BLaER1 treated with 17β-estradiol and CSF1 and Interleukin-3, amounts not matched to agents 10 nM and 100 nM (cell line): ENCODE results near the gene BLOC1S4.

Experiments used
- H3K27ac ChIP-seq, 11 experiments: shearing (Covaris generic); formaldehyde crosslinking; 2 replicates each; pipeline ENCODE4 v1.8.1; 2022
- H3K27me3 ChIP-seq, 11 experiments: shearing (Covaris generic); formaldehyde crosslinking; 2 replicates each; pipeline ENCODE4 v1.8.1; 2022
- H3K36me3 ChIP-seq, 11 experiments: shearing (Covaris generic); formaldehyde crosslinking; 2 replicates each; pipeline ENCODE4 v1.8.1; 2022
- H3K4me1 ChIP-seq, 10 experiments: shearing (Covaris generic); formaldehyde crosslinking; 2 replicates each; pipeline ENCODE4 v1.8.1; 2022
- H3K4me2 ChIP-seq, 11 experiments: shearing (Covaris generic); formaldehyde crosslinking; 2 replicates each; pipeline ENCODE4 v1.8.1; 2022
- H3K4me3 ChIP-seq, 10 experiments: shearing (Covaris generic); formaldehyde crosslinking; 2 replicates each; pipeline ENCODE4 v1.8.1; 2022
- H3K9ac ChIP-seq, 11 experiments: shearing (Covaris generic); formaldehyde crosslinking; 2 replicates each; pipeline ENCODE4 v1.8.1; 2022
- H3K9me3 ChIP-seq, 11 experiments: shearing (Covaris generic); formaldehyde crosslinking; replicated peaks in 1 of 11; 2 replicates each; pipeline ENCODE4 v1.8.1; 2022
- H4K20me1 ChIP-seq, 11 experiments: shearing (Covaris generic); formaldehyde crosslinking; 2 replicates each; pipeline ENCODE4 v1.8.1; 2022
- Cebpa-rat ChIP-seq, 11 experiments: shearing (Covaris generic); IDR thresholded peaks; 2 replicates each; pipeline ENCODE4 v1.8.1; 2022

The BLOC1S4 gene

DNA sequence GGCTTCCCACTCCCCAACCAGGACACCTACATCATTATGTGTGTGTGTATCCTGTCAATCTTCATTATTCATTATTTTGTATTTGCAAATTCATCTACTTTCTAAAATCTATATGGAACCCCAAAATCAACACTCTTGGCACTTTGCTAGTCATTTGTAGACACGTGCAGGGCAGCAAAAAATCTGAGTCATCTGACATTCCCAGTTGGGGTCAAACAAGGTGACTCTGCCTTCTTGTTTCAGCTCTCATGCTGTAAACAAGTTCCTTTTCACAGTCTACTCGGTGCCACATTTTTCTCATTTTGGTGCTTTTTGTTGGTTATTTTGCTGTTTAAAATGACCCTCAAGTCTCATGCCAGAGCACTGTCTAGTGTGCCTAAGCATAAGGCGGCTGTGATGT lies 12.2 kb upstream of the BLOC1S4 start:
- TF ChIP-seq Cebpa-rat (IDR thresholded peaks at IDR 0.05), result no peak
- peaks cover 0 to 16% (median 11%) of the 10 kb centered on the region in 11 experiments; a peak in 14 of 22 replicates for H3K9me3 ChIP-seq
- H3K9ac ChIP-seq, result no peak overlapping the region
- H3K4me2 ChIP-seq, result peak overlapping the region in 2 of 11 experiments; percentile 34 to 54; a peak in 3 of 22 replicates
- H3K4me3 ChIP-seq, result no peak overlapping the region
- H3K27ac ChIP-seq, result no peak overlapping the region; a peak in 2 of 22 replicates
- H3K36me3 ChIP-seq, result peaks cover 48 to 91% (median 70%) of the 10 kb centered on the region in 11 experiments
- no peaks in the 10 kb centered on the region for H3K27me3 ChIP-seq
- peaks cover 2 to 50% (median 30%) of the 10 kb centered on the region in 11 experiments; a peak in 13 of 22 replicates for H4K20me1 ChIP-seq
- peaks cover 28 to 56% (median 45%) of the 10 kb centered on the region in 10 experiments for H3K4me1 ChIP-seq

DNA sequence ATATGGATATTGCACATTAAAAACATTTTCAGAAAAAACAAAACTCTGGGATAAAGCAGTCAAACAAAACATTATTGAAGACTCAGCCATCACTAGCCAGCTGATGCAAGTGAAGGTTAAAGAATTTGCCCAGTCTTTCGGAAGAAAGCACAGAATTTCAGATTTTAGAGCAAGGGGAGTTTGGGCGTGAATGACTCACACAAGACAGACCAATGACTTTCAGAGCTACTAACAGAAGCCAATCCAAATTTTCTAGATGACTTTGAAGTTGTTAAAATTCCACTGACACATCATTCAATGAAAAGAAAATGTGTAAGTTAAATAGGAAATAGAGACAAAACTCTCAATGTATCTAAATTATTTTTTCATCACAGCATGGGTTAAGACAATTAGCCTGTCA lies 10.3 kb upstream of the BLOC1S4 start:
- Histone ChIP-seq H3K27ac (no peak overlapping the region), H3K36me3 (peaks cover 38 to 75% (median 68%) of the 10 kb centered on the region in 11 experiments; a peak in 21 of 22 replicates), H4K20me1 (peaks cover 2 to 50% (median 30%) of the 10 kb centered on the region in 11 experiments; a peak in 13 of 22 replicates), H3K27me3 (no peaks in the 10 kb centered on the region), H3K9ac (no peak overlapping the region), H3K9me3 (peaks cover 0 to 16% (median 11%) of the 10 kb centered on the region in 11 experiments; a peak in 14 of 22 replicates), H3K4me1 (peaks cover 33 to 57% (median 40%) of the 10 kb centered on the region in 10 experiments), H3K4me2 (peak overlapping the region in 3 of 11 experiments; percentile 89 to 97 (median 96); a peak in 1 of 22 replicates), H3K4me3 (no peak overlapping the region)
- no peak for TF ChIP-seq Cebpa-rat (IDR thresholded peaks at IDR 0.05)

DNA sequence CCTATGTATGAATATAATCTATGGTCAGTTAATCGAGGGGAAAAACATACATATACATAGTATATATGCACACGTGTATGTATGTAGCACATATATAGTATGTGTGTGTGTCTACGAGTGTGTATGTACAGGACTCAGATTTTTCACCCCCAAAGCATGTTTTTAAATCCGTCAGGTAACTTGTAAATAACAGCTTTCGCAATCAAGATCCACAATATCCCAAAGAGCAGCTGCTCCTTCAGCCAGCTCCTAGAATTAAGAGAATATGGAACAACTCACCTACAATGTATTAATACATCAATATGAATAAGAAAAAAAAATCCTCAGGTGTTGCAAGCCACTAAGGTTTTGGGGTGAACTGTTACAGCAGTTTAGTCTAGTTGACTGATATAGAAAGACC lies 9.8 kb upstream of the BLOC1S4 start:
- H3K36me3 ChIP-seq, result peaks cover 35 to 70% (median 66%) of the 10 kb centered on the region in 11 experiments; a peak in 21 of 22 replicates
- TF ChIP-seq Cebpa-rat (IDR thresholded peaks at IDR 0.05), result no peak
- no peak overlapping the region for H3K9ac ChIP-seq
- H3K27me3 ChIP-seq, result no peaks in the 10 kb centered on the region
- H3K4me3 ChIP-seq, result no peak overlapping the region
- peaks cover 2 to 50% (median 30%) of the 10 kb centered on the region in 11 experiments; a peak in 13 of 22 replicates for H4K20me1 ChIP-seq
- H3K4me2 ChIP-seq, result peak overlapping the region; percentile 89 to 97 (median 96); a peak in 21 of 22 replicates
- H3K27ac ChIP-seq, result no peak overlapping the region
- H3K9me3 ChIP-seq, result peaks cover 3 to 17% (median 12%) of the 10 kb centered on the region in 11 experiments; a peak in 18 of 22 replicates
- peaks cover 35 to 61% (median 42%) of the 10 kb centered on the region in 10 experiments for H3K4me1 ChIP-seq

DNA sequence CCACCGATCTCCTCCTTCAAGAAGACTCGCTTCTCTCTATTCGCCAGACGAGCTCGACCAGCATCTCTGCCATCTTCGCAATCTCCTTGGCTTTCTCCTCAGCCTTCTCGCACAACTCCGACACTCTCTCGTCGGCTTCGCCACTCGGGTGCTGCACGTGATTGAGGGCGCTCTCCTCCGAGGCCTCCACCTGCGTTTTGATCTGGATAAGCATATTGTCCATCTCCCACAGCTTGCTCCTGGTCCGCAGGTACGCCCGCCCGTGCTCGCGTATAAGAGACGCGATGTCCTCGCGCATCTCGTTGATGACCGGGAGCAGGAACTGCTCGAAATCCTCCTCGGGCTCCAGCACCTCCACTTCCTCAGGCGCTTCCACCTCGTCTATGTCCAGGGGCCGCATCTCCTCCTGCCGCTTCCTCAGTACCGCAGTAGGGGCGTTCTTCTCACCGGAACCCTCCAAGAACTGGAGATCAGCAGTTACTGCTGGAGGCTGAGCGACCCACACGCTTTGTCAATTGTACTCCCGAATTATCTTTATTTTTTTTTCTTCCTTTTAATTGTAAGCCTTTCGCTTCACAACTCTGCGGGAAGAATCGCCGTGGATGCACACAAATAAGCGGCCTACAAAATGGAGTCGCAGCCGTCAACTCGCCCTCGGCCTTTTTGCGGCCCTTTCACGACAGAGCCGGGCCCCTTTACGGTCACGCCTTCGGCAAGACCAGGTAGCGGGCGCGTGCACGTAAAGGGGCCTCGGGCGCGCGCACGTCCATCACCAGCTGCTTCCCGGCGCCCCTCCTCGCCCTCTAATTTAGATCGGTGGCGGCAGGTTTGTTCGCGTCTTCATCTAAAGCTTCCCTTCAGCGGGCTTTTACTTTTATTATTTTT lies 6.5 kb upstream of the BLOC1S4 start, which contains the start of gene MRFAP1L1:
Gene MRFAP1L1, minus strand, starts transcription at position 636 of the 885 bp plus-strand sequence. Its CDS starts 236 bp downstream, at position 400.
- H3K27ac ChIP-seq, result peak within 1 kb of the TSS; percentile 58 to 92 (median 86)
- H3K4me1 ChIP-seq, result peaks cover 35 to 57% (median 41%) of the 10 kb centered on the region in 10 experiments
- H3K4me2 ChIP-seq, result peak within 1 kb of the TSS; percentile 89 to 97 (median 96)
- H3K9ac ChIP-seq, result peak within 1 kb of the TSS; percentile 74 to 91 (median 87)
- no peak for TF ChIP-seq Cebpa-rat (IDR thresholded peaks at IDR 0.05)
- peaks cover 0 to 16% (median 4%) of the 10 kb centered on the region in 11 experiments; a peak in 7 of 22 replicates for H3K9me3 ChIP-seq
- peaks cover 19 to 38% (median 35%) of the 10 kb centered on the region in 11 experiments; a peak in 20 of 22 replicates for H3K36me3 ChIP-seq
- peak within 1 kb of the TSS; percentile 74 to 92 (median 86) for H3K4me3 ChIP-seq
- peaks cover 2 to 41% (median 19%) of the 10 kb centered on the region in 11 experiments; a peak in 11 of 22 replicates for H4K20me1 ChIP-seq
- no peaks in the 10 kb centered on the region for H3K27me3 ChIP-seq

DNA sequence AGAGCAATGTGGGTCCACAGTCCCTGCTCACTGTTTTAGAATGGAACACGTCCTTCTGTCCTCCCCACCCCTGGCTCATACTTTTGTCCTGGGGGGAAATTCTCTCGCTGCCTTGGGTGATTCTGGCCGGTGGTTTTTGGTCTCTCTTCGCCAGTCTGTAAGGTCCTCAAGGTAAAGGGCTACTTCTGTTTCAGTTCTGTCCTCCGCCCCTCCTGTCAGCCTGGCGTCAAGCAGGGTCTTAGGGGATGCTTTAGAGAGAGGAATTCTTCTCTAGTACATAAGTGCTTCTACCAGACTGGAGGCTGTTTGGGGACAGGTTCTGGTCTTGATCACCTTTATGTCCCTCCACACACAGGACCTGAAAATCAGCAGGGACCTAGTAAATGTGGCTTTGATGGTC lies 5.7 kb upstream of the BLOC1S4 start:
- Histone ChIP-seq H3K27ac (peak overlapping the region in 10 of 11 experiments; percentile 46 to 92 (median 85); a peak in 20 of 22 replicates), H4K20me1 (peaks cover 2 to 33% (median 14%) of the 10 kb centered on the region in 11 experiments; a peak in 11 of 22 replicates), H3K9me3 (peaks cover 0 to 16% (median 4%) of the 10 kb centered on the region in 11 experiments; a peak in 7 of 22 replicates), H3K9ac (peak overlapping the region; percentile 50 to 91 (median 87); a peak in 20 of 22 replicates), H3K4me1 (peaks cover 37 to 59% (median 46%) of the 10 kb centered on the region in 10 experiments), H3K4me3 (peak overlapping the region; percentile 74 to 92 (median 86)), H3K36me3 (peaks cover 17 to 30% (median 27%) of the 10 kb centered on the region in 11 experiments; a peak in 19 of 22 replicates), H3K27me3 (no peaks in the 10 kb centered on the region), H3K4me2 (peak overlapping the region; percentile 81 to 97 (median 95))
- no peak for TF ChIP-seq Cebpa-rat (IDR thresholded peaks at IDR 0.05)

DNA sequence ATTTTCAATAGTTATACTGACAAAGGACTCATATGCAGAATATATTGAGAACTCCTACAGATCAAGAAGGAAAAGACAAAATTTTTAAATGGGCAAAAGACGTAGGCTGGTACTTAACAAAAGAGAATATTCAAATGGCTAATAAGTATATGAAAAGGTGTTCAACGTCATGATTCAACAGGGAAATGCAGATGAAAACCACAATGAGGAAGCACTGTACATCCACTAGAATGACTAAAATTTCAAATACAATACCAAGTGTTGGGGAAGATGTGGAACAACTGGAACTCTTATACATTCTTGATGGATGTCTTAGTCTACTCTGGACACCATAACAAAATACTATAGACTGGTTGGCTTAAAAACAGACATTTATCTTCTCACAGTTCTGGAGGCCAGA lies 5.0 kb upstream of the BLOC1S4 start:
- H3K27me3 ChIP-seq, result no peaks in the 10 kb centered on the region
- H3K36me3 ChIP-seq, result peaks cover 15 to 23% (median 21%) of the 10 kb centered on the region in 11 experiments; a peak in 17 of 22 replicates
- peak overlapping the region in 7 of 11 experiments; percentile 81 to 96 (median 95); a peak in 8 of 22 replicates for H3K4me2 ChIP-seq
- no peak for TF ChIP-seq Cebpa-rat (IDR thresholded peaks at IDR 0.05)
- H3K4me3 ChIP-seq, result no peak overlapping the region; a peak in 1 of 20 replicates
- H3K9me3 ChIP-seq, result peaks cover 0 to 16% (median 4%) of the 10 kb centered on the region in 11 experiments; a peak in 7 of 22 replicates
- no peak overlapping the region for H3K27ac ChIP-seq
- H3K9ac ChIP-seq, result no peak overlapping the region
- H4K20me1 ChIP-seq, result peaks cover 0 to 25% (median 14%) of the 10 kb centered on the region in 11 experiments; a peak in 10 of 22 replicates
- peaks cover 42 to 58% (median 48%) of the 10 kb centered on the region in 10 experiments for H3K4me1 ChIP-seq

DNA sequence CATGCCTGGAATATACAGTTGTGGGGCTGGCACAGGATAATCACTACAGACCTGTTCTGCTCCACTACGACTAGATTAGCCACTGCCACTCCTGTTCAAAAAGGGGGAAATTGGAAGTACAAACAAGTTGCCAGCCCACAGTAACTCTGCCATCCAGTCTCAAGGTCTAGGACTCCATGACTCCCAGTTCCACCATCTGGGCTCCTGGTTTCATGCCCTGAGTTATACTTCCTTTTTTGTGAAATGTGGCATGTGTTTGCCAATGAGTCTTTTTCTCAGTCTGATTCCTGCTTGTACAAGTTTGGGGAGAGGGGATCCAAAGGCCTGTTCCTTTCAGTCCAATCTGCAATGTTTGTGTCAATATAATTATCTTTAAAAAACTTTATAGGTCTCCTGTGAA lies 1.0 kb upstream of the BLOC1S4 start:
- no peak for TF ChIP-seq Cebpa-rat (IDR thresholded peaks at IDR 0.05)
- peaks cover 34 to 55% (median 42%) of the 10 kb centered on the region in 10 experiments for H3K4me1 ChIP-seq
- 0 out of 22 replicates have a peak overlapping the region, but pooled peaks of 1 of the 11 experiments have one; percentile 1 for H3K9ac ChIP-seq
- peaks cover 0 to 16% (median 4%) of the 10 kb centered on the region in 11 experiments; a peak in 7 of 22 replicates for H3K9me3 ChIP-seq
- no peaks in the 10 kb centered on the region; a peak in 1 of 22 replicates for H3K36me3 ChIP-seq
- peaks cover 9 to 38% (median 29%) of the 10 kb centered on the region in 11 experiments; a peak in 18 of 22 replicates for H4K20me1 ChIP-seq
- no peak overlapping the region for H3K4me3 ChIP-seq
- peak overlapping the region in 10 of 11 experiments; percentile 58 to 94 (median 88); a peak in 20 of 22 replicates for H3K4me2 ChIP-seq
- peak overlapping the region in 7 of 11 experiments; percentile 5 to 94 (median 41); a peak in 8 of 22 replicates for H3K27ac ChIP-seq
- no peaks in the 10 kb centered on the region for H3K27me3 ChIP-seq

DNA sequence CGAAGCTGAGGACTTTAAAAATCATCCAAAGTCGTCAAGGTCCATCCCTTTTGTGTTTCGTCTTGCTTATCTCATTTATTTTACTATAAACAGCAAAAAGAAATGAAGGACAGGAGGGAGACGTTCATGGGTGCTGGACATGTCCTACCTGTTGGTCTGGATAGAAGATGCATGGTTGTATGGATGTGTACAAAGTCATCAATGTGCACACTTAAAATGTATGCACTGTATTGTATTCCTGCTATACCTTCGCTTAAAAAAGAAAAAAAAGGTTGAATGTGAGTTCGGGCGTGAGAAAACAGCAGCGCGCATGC lies 313 bp upstream of the BLOC1S4 start:
- Histone ChIP-seq H3K27me3 (no peaks in the 10 kb centered on the region), H3K9me3 (peaks cover 0 to 13% (median 4%) of the 10 kb centered on the region in 11 experiments; a peak in 7 of 22 replicates), H3K4me2 (peak overlapping the region; percentile 58 to 97 (median 91)), H3K9ac (peak overlapping the region in 10 of 11 experiments; percentile 87 to 98 (median 92); a peak in 21 of 22 replicates), H3K27ac (peak overlapping the region in 10 of 11 experiments; percentile 86 to 95 (median 92); a peak in 18 of 22 replicates), H4K20me1 (peaks cover 9 to 38% (median 29%) of the 10 kb centered on the region in 11 experiments; a peak in 18 of 22 replicates), H3K4me1 (peaks cover 35 to 55% (median 42%) of the 10 kb centered on the region in 10 experiments), H3K4me3 (peak overlapping the region; percentile 78 to 94 (median 84)), H3K36me3 (no peaks in the 10 kb centered on the region; a peak in 1 of 22 replicates)
- no peak for TF ChIP-seq Cebpa-rat (IDR thresholded peaks at IDR 0.05)
